ENCODE results near the gene ARHGAP44.
A peak's percentile ranks its signal among the peaks of the same experiment; 100 is the strongest.

The ARHGAP44 gene

DNA sequence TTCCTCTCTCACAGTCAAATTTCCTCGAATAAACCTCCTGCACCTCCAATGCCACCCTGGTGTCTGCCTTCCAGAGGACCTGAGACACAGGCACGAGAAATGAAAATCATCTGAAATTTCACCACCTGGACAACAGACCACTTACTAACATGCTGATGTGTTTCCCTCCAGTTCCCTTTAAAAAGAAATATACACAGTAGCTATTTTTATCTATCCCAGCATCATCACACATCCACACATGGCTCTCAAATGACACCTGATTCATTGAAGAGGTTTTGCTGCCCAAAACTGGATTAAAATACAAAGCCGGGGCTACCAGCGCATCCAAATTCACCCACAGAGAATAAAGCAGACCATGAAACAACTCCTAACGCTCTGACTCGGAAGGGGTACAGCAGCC is 214.6 kb downstream of the ARHGAP44 start:
- TF ChIP-seq, protein P1, sequence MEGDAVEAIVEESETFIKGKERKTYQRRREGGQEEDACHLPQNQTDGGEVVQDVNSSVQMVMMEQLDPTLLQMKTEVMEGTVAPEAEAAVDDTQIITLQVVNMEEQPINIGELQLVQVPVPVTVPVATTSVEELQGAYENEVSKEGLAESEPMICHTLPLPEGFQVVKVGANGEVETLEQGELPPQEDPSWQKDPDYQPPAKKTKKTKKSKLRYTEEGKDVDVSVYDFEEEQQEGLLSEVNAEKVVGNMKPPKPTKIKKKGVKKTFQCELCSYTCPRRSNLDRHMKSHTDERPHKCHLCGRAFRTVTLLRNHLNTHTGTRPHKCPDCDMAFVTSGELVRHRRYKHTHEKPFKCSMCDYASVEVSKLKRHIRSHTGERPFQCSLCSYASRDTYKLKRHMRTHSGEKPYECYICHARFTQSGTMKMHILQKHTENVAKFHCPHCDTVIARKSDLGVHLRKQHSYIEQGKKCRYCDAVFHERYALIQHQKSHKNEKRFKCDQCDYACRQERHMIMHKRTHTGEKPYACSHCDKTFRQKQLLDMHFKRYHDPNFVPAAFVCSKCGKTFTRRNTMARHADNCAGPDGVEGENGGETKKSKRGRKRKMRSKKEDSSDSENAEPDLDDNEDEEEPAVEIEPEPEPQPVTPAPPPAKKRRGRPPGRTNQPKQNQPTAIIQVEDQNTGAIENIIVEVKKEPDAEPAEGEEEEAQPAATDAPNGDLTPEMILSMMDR (IDR thresholded peaks at IDR 0.05), result no peak
- Mint-ChIP-seq H3K36me3 (ENCODE audit: low read depth) (peaks cover 51% of the 10 kb centered on the region), H3K27ac (no peak overlapping the region), H3K4me1 (no peaks in the 10 kb centered on the region), H3K9me3 (no peaks in the 10 kb centered on the region), H3K4me3 (no peak overlapping the region), H3K27me3 (ENCODE audit: low read depth, poor library complexity) (no peaks in the 10 kb centered on the region)
- no peak for DNase-seq

DNA sequence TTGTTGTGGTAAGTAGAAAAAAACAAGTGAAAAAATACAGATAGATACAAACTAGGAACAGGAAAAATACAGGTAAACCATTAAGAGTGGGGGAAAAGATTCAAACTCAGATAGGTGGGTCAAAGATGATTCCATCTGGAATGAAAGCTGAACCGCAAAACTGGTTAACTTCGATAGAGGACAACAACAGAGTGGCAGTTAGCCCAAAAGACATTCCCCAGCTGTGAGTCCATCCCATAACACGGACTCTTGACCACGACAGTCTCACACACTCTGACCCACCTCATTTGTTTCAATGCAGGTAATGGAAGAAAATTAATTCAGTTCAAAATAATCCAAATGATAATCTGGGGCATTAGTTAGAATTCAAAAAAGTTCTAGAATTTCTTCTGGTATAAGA is 215.0 kb downstream of the ARHGAP44 start:
- no peaks in the 10 kb centered on the region for H3K4me1 Mint-ChIP-seq
- TF ChIP-seq, protein P1 (IDR thresholded peaks at IDR 0.05), result no peak
- H3K36me3 Mint-ChIP-seq (ENCODE audit: low read depth), result peaks cover 48% of the 10 kb centered on the region
- no peak overlapping the region for H3K27ac Mint-ChIP-seq
- DNase-seq, result no peak
- no peak overlapping the region for H3K4me3 Mint-ChIP-seq
- H3K9me3 Mint-ChIP-seq, result no peaks in the 10 kb centered on the region
- H3K27me3 Mint-ChIP-seq (ENCODE audit: low read depth, poor library complexity), result no peaks in the 10 kb centered on the region

DNA sequence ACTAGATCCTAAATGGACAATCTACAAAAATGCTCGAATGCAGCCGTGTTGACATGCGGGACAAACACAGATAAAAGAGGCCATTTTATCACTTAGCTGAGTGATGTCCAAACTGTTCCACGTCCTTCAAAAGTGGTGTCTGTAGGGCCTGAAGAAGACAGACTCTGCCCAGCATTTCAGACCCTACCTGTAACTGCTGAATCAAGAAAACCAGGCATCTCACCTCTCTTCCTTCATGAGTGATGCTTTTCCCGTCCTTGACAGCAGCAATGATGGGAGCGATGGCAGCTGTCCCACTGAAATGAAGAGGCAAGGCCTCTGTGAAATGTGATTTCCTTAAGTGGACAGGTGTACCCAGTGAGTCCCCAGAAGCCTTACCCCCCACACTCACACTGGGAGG is 216.2 kb downstream of the ARHGAP44 start:
- H3K4me1 Mint-ChIP-seq, result no peaks in the 10 kb centered on the region

GRCh38 chr17:13008461-13008860 is 219.2 kb downstream of the ARHGAP44 start:
- Mint-ChIP-seq H3K4me1 (no peaks in the 10 kb centered on the region), H3K27me3 (ENCODE audit: low read depth, poor library complexity) (no peaks in the 10 kb centered on the region), H3K36me3 (ENCODE audit: low read depth) (peaks cover 75% of the 10 kb centered on the region), H3K27ac (peak overlapping the region; percentile 45), H3K9me3 (no peaks in the 10 kb centered on the region), H3K4me3 (no peak overlapping the region)
- no peak for DNase-seq
- TF ChIP-seq, protein P1 (IDR thresholded peaks at IDR 0.05), result no peak

More for the DNA sequence above, 216.2 kb downstream of the ARHGAP44 start:
- DNase-seq, result no peak
- TF ChIP-seq, protein P1 (IDR thresholded peaks at IDR 0.05), result no peak
- Mint-ChIP-seq H3K4me3 (no peak overlapping the region), H3K27me3 (ENCODE audit: low read depth, poor library complexity) (no peaks in the 10 kb centered on the region), H3K27ac (no peak overlapping the region), H3K36me3 (ENCODE audit: low read depth) (peaks cover 55% of the 10 kb centered on the region), H3K9me3 (no peaks in the 10 kb centered on the region)

DNA sequence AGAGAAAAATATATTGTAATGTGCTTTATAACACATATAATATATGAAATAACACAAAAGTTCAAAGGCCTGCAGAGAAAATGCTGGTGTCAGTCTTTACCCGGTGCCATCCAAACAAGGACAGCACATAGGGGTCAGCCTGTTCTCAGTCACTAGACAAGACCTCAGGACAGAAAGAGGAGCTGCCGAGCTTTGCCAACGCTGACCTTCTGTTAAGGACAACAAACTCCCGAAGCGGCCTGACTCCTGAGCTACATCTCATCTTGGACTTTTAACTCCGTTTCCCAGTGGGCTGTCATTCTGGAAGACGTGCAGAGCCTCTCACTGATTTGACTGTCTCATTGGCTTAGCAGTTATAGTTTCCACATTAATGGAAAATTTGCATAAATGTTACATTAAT is 221.7 kb downstream of the ARHGAP44 start:
- DNase-seq, result no peak
- Mint-ChIP-seq H3K9me3 (no peaks in the 10 kb centered on the region), H3K36me3 (ENCODE audit: low read depth) (peaks cover 75% of the 10 kb centered on the region), H3K27me3 (ENCODE audit: low read depth, poor library complexity) (no peaks in the 10 kb centered on the region), H3K27ac (peak overlapping the region; percentile 50), H3K4me3 (no peak overlapping the region), H3K4me1 (peaks cover 10% of the 10 kb centered on the region)
- TF ChIP-seq, protein P1 (IDR thresholded peaks at IDR 0.05), result no peak

- Mint-ChIP-seq H3K27ac (no peak overlapping the region), H3K4me3 (no peak overlapping the region), H3K9me3 (no peaks in the 10 kb centered on the region), H3K27me3 (ENCODE audit: low read depth, poor library complexity) (no peaks in the 10 kb centered on the region), H3K36me3 (ENCODE audit: low read depth) (peaks cover 55% of the 10 kb centered on the region), H3K4me1 (peaks cover 30% of the 10 kb centered on the region)
- no peak for DNase-seq
- TF ChIP-seq, protein P1 (IDR thresholded peaks at IDR 0.05), result no peak
Observed at GRCh38 chr17:13014801-13015200, 225.5 kb downstream of the ARHGAP44 start.

Measured in nephron progenitor cell (in vitro differentiated cells).